ENCODE measurements around the gene TXN2.

TXN2 gene

DNA sequence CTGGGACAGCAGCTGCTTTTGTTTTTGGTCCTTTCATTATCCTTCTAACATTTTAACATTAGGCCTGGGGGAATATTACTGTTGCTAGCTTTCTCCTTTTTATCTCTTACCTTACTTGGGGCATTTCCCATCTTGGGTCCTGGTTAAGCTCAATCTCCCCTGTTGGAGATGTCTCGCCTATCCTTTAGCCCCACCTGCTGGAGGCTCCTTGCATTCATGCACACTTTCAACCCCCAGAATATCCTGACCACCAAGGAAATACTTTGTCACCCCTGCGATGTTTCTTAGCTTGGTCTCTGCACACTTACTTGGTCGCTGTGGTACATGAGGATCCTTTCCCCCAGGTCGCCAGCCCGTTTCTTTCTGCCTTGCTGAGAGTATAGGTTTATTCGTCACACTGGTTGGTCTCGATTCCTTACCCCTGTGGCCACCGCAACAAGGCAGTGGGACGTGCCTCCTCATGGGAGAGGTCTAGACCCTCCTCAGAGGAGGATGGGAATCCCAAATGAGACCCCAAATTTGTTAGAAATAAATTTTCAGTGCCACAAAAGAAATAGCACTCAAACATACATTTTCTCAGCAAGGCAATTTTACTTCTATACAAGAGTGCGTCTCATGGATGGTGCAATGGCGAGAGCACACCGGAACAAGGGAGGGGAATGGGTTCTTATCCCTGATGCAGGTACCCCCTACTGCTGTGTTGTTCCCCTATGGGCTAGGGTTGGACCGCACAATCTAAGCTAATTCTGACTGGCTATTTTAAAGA lies 5.4 kb upstream of the TXN2 start:
- DNase-seq (ENCODE audit: low read depth) = peak; percentile 32

DNA sequence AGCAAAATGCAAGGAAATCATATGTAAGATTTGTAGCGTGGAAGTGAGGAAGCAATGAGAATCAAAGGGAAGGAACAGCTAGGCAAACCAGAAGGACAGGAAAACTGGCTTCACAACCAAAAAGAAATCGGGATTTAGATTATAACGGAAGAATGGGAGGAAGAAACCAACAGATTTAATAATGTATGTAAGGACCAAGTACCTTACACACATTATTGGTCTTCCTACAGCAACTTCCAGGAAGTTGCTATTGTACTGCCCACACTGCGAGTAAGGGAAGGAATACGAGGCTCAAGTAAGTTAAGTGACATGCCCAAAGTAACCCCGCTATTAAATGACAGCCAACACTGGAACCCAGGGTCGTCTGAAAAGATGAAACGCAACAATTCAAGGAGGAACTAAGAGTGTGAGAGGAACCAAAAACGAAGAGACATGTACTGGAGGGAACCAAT lies 473 bp downstream of the TXN2 start:
- DNase-seq (ENCODE audit: low read depth) = no peak

DNA sequence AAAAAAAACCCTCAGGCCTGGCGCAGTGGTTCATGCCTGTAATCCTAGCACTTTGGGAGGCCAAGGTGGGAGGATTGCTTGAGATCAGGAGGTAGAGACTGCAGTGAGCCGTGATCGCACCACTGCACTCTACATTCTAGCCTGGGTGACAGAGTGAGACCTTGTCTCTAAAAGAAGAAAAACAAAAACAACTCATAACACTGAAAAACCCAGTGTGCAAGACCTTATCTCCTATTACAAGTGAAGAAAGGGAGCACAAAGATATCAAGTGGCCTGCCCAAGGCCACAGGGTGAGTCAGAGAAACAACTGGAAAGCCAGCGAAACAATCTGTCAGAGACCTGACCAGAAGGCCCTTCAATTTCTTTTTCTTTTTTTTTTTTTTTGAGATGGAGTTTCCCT lies 2.5 kb downstream of the TXN2 start:
- DNase-seq (ENCODE audit: low read depth) = no peak

DNA sequence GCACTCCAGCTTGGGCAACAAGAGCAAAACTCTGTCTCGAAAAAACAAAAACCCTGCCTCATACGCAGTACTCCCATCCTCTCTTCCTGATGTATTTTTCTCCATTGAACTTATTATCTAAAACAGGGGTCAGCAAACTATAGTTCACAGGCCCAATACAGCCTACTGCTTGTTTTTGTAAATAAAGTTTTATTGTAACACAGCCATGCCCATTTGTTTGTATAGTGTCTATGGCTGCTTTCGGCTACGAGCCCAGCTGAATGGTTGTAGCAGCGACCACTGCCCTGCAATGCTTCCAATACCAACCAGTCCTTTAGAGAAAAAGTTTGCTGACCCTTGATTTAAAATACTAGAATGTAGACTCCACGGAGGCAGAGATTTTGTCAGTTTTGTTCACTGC lies 6.1 kb downstream of the TXN2 start:
- DNase-seq (ENCODE audit: low read depth) = no peak

DNA sequence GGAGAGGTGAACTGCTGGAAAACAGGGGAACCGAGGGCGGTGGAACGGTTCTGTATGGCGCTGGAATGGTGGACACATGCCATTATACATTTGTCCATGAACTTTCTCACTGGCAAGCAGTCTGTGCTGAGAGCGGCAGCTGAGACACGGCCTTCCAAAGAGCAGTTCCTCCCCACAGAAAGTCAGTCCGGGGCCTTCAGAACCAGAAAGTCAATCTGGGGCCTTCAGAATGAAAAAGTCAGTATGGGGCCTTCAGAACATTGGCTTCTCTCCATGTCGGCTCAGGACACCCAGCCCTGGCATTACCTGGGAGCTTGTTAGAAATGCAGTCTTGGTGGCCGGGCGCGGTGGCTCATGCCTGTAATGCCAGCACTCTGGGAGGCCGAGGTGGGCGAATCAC lies 8.8 kb downstream of the TXN2 start:
- DNase-seq (ENCODE audit: low read depth) = no peak

DNA sequence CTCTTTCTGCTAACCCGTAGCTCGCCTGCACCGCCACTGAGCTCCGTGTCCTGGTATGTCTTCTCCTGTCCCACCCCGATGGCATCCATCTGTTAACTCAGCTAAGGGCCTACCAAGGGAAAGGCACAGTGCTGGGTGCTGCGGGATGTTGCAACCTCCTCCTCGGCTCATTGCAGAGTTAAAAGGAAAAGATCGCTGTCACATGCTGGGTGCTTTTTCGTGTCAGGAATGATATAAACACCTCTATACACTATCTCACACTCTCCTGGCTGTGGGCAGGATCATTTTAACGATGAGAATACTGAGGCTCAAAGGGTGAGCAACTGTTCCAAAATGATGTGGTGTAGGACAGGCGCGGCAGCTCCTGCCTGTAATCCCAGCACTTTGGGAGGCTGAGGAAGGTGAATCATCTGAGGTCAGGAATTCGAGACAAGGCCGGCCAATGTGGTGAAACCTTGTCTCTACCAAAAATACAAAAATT lies 10.1 kb downstream of the TXN2 start:
- no peak for DNase-seq (ENCODE audit: low read depth)

DNA sequence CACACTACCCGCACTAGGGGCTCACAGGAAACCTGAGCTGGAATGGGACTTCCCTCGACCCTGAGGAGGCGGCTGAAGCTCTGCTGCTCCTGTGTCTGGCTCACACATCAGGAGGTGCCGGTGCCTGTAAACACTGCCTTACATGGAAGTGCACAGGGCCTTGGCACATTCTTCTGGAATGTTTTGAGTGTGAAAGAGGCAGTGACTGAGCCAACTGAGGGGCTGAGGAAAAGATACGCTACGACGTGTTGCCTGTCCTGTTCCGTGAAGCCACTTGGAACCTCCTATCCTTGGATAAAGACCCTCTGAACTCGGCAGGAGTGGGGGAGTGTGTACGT lies 10.5 kb downstream of the TXN2 start:
- no peak for DNase-seq (ENCODE audit: low read depth)

DNA sequence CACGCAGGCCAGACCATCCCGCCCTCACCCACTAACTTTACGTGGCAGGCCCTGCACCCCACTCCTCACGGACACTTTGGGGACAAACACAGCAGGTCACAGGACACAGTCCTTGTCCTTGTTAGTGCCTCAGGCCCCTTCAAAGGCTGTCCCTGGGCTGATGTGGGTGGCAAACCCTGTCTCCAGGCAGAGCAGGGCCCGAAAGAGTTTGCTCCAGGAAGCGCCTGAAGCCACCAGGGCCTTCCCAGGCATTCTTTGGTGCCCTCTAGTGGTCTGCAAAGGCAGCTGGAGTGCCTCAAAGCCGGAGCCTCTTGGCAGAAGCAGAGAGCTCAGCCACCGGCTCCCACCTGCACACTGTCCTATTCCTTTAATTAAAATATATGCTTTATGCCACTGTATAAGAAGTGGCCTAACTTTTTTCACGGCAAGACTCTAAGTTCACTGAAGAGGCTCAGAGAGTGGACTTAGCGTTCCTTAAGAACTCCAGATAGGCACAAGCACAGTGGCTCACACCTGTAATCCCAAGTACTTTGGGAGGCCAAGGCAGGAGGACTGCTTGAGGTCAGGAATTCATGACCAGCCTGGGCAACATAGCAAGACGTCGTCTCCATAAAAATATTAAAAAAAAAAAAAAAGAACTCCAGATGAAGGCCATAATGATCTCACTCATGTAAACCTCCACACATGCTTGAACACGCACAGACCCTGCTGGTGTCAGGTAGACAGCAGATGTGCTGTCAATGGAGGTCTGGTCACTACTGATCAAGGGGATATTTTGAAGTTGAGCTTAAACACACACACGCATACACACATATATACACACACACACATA lies 11.1 kb downstream of the TXN2 start:
- peak; percentile 79 for DNase-seq (ENCODE audit: low read depth)

DNA sequence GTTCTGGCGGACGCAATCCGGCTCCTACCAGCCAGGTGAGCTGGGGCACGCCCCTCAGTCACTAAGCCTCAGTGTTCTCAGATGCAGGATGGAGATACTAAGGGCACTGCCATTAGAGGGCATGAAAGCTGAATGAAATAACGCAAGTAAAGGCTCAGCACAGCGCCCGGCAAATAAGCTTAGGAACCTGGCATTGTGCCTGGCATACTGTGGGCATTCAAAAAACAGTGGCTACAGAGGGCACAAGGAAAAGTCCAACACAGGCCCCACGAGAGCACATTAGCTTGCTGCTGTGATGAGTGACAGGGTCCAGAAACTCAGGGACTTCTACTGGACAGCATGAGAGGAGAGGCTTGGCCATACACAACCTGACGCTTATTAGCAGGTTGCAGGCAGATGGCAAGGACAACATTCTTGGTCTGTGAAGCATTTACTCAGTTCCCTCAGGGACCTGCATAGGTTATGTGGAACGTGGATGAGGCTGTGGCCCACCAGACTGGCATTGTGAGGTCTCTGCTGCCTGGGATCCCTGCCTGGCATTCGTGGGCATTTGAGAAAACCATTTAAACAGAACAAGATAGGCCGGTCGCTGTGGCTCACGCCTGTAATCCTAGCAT lies 12.2 kb downstream of the TXN2 start:
- DNase-seq (ENCODE audit: low read depth) = peak; percentile 16

DNA sequence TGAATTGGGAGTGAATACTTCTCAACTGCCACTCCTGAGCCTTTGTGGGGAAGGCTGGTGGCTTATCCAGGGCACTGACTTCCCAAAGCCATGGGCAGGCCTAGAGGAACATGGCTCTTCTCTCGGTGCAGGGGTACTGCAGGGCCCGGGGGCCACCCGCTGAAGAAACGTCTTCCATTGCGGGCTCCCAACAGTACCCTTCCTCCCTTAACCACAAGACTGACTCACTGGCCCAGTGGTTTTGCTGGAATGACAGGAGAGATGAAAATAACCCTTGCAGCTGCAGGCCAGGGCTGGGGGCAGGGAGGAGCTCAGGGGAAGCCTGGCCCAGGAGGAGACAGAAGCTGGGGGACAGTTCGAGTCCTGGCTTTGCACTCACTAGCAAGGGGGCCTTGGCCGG lies 13.5 kb downstream of the TXN2 start:
- DNase-seq (ENCODE audit: low read depth) = peak; percentile 82

DNA sequence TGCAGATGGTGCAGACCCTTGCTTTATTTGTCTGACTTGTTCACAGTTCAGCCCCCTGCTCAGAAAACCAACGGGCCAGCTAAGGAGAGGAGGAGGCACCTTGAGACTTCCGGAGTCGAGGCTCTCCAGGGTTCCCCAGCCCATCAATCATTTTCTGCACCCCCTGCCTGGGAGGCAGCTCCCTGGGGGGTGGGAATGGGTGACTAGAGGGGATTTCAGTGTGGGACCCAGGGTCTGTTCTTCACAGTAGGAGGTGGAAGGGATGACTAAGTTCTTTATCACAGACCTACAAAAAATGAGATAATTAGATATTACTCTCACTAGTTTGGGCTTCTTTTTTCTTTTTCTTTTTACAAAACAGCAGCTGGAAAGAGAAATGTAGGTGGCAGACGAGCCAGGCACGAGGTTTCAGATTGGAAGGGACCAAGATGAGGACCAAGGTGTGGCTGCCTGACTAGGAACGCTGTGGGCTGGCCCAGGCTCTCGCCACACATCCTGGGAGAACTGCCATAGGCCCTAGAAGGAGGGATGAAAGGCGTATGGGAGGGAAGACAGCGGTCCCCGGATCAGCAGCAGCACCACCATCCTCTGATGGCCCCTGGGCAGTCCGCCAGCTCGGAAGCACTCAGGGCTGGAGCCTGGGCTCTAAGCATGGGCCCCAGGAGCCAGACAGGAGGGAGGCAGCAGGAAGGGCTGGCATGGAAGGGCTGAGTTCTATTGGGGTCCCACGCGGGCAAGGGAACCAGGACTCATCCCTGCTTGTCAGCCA lies 14.2 kb downstream of the TXN2 start:
- DNase-seq (ENCODE audit: low read depth) = peak; percentile 49

DNA sequence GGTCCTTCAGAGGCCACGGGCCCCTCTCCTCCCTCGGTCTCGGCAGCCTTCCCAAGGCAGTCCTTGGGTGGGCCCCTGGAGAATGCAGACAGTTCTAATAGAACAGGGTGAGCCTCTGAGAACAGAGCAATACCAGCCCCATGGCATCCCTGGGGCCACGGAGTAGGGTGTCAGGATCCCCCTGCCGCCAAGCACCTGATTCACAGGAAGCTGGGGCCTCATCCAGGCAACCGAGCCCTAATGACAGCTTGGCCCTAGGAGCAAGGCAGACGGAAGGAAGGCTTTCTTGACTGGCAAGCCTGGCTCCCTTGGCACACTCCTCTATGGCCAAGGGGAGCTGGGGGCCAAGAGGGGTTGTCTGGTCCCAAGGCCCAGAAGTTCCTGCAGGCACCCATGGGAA lies 15.2 kb downstream of the TXN2 start:
- no peak for DNase-seq (ENCODE audit: low read depth)

DNA sequence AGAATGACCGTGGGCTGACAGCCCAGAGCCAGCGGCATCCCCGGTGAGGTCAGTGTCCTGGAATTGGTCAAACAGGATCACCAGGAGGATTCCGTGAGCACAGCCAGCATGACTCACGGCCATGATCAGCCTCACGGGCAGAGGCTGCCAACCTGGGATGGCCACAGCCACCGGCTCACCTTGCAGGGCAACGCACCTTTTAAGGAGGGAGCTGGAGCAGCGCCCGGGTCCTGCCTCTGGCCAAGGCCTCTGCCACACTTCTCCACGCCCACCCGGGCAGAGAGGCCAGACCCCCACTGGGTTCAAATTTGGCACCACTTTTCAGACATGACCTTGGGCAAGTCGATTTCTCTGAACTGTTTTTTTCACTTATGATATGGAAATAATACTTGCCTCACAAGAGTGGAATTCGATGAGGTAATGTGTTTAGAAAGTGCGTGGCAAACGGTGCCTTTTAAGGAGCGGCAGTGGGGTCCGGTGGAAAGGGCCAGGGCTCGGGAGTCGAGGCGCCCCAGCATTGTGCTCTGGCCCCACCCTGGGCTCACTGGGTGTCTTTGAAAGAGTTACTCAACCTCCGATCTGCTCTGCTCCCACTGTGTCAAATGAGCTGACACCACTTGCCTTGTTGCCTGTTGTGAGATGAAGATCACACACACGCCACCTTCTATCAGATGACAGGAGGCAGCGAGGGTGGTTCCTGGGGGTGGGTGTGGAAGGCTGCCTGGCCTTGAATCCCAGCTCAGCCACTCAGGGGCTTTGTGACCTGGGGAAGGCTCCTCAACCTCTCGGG lies 16.0 kb downstream of the TXN2 start:
- peak; percentile 63 for DNase-seq (ENCODE audit: low read depth)

DNA sequence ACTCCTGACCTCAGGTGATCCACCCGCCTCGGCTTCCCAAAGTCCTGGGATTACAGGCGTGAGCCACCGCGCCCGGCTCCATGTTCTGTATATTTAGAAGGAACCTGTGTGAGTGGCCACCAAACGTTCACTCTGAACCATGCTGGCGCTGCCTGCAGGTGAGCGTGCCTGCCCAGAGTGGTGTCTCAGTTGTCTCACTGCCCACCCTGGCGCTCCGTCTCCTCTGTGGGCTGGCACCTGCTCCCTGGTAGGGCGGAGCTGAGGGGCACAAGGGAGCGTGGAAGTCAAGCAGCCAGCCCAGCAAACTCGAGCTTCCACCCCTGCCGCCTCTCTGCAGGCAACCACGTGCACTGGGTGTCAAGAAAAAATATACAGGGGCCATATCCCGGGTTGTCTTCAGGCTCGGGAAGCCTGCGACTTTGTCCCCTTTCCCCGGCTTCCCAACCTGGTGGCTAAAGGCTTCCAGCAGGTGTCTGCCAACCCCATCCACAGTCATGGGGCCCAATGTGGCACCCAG lies 16.7 kb downstream of the TXN2 start:
- DNase-seq (ENCODE audit: low read depth) = no peak

DNA sequence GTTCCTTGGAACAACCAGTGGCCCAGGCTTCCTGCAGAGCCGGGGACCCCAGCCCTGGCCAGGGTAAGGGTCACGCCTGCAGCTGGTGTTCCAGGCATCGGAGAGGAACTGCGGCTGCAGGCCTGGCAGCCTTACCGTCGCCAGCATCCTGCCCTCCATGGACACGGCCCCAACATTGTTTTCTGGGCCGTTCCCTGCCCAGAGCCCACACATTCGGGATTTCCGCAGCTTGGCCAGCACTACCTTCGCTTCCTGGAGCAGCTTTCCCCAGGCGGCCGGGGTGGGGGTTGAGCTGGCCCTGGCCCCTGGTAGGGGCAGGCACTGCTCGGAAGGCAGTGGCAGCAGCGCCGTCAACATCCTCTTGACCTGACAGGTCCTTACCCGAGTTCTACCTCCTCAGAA lies 17.7 kb downstream of the TXN2 start:
- DNase-seq (ENCODE audit: low read depth) = no peak

DNA sequence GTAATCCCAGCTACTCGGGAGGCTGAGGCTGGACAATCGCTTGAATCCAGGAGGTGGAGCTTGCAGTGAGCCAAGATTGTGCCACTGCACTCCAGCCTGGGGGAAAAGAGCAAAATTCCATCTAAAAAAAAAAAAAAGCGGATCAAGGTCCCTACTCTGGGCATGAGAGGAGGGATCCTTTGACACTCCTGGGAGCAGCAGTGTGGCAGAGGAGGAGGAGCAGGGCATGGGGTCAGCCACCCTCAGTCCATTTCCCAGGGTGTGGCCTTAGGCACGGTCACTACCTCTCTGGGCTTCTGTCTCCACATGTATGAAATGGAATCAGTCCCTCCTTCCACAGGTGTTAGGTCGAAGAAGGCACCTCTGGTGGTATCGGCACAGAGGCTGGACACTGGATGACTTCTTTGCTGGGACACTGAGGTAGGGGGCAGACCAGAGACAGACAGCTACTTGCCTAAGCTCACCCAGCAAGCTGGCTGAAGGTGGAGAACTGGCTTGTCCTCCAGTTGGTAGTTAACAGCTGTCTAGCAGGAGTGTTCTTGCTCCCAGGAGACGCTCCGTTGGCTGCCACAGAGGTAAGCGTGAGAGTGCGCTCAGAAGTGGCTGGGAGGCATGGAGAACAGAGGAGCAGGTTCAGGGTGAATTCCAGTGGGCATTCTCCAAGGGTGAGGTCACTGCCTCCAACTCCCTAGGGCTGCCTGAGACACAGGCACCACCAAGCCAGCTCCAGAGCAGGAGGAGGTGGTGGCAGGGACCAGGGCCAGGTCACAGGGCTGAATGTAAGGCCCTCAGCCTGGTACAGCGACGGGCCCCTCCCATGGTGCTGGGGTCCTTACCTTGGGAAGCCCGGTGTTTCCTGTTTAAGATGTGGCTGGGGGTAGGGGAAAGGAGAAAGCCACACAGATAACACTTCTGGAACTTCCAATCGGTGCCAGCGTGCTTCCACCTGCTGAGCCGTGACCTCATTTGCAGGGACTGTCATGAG lies 19.5 kb downstream of the TXN2 start:
- peak; percentile 59 for DNase-seq (ENCODE audit: low read depth)

DNA sequence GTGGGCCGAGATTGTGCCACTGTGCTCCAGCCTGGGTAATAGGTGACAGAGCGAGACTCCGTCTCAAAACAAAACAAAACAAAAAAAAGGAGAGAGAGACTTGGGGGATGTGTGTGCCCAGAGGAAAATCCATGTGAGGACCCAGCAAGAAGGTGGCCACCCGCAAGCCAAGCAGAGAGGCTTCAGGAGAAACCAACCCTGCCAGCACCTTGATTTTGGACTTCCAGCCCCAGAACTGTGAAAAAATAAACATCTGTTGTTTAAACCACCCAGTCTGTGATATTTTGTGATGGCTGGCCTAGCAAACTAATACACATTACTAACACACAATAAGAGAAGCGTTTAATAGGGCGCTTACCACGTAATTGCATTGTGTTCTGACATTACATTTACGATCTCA lies 21.2 kb downstream of the TXN2 start:
- no peak for DNase-seq (ENCODE audit: low read depth)

DNA sequence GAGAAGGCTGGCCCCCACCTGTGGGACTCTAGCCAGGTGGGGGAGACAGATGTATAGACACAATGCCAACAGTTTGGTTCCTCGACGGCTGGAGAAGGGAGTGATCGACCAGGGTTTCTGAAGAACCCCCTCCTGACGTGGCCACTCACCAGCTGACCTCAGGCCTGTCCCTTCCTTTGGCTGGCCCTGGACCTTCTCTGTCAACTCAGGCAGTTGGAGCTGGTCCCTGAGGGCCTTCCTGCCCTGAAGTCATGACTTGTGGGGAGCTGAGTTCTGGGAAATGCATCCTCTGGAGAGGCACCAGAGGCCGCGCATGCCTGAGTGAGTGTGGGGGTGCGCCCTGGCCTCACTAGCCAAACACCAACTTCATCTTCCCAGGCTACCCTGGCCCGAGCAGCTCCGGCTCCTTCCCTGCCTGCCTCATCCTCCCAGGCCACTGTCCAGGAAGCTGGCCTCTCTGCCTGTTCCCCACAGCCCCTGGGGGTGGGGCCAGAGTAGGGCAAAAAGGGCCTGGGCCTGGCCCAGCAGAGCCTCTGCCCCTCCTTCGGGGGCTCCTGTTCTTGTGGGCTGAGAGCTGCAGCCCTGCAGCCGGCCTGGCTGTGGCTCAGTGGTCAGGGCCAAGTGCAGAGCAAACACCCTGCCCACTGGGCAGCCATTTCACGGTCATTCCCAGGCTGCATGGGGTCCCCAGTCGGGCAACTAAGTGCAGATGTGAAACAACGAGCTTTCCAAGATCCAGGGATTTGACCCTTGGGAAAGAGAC lies 23.6 kb downstream of the TXN2 start:
- peak; percentile 44 for DNase-seq (ENCODE audit: low read depth)

DNA sequence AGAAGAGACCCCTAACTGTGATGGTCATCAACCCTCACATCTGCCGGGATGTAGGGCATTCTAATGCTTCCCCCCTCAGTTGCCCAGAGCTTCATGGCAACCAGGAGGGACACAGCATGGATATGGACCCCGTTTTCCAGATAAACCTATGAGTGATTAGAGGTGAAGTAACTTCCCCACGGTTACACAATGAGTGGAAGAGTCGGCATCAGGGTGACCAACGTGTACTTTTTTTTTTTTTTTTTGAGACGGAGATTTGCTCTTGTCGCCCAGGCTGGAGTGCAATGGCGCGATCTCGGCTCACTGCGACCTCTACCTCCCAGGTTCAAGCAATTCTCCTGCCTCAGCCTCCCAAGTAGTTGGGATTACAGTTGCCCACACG lies 25.0 kb downstream of the TXN2 start:
- no peak for DNase-seq (ENCODE audit: low read depth)

Data from fibroblast of gingiva (primary cell).